ENCODE data around the gene TJAP1. TPM values are rescaled to one million over a fixed set of nuclear protein-coding genes. Genes with fewer than 3 reads are reported as not detected.
"Not testable (repeated sequence)": the region's sequence is repeated elsewhere in the genome, so short reads cannot be mapped to it uniquely, and the experiment has no call there.

TJAP1 gene
- total RNA-seq, 4 donors from 2014 or later: 21.4 to 58.6 (median 45.7) TPM

GRCh38 chr6:43524483-43524961 lies 47.2 kb downstream of the TJAP1 start:
- Histone ChIP-seq H3K9me3 (no peaks in the 10 kb centered on the region), H3K4me3 (no peak overlapping the region), H3K36me3 (peaks cover 0 to 97% (median 2%) of the 10 kb centered on the region in 3 donors), H3K4me1 (no peaks in the 10 kb centered on the region), H3K27me3 (no peaks in the 10 kb centered on the region), H3K27ac (no peak overlapping the region)
- TF ChIP-seq POLR2A (IDR thresholded peaks at IDR 0.05) (no peak), CTCF (IDR thresholded peaks at IDR 0.05) (no peak)
- DNase-seq: peak in 1 of 3 donors; percentile 34

- no peak for TF ChIP-seq CTCF (IDR thresholded peaks at IDR 0.05)
- no peak for TF ChIP-seq POLR2A (IDR thresholded peaks at IDR 0.05)
- Histone ChIP-seq H3K4me3 (no peak overlapping the region), H3K27me3 (no peaks in the 10 kb centered on the region), H3K9me3 (no peaks in the 10 kb centered on the region), H3K36me3 (peaks cover 0 to 56% (median 2%) of the 10 kb centered on the region in 3 donors), H3K27ac (no peak overlapping the region), H3K4me1 (no peaks in the 10 kb centered on the region)
- DNase-seq: no peak
Measured at GRCh38 chr6:43532201-43532600, 54.8 kb downstream of the TJAP1 start.

- H3K27ac ChIP-seq, H3K4me1 ChIP-seq, H3K9me3 ChIP-seq, H3K4me3 ChIP-seq, DNase-seq, H3K27me3 ChIP-seq: not testable (repeated sequence)
- peaks cover 0 to 31% (median 0%) of the 10 kb centered on the region in 3 donors for H3K36me3 ChIP-seq
Measured at GRCh38 chr6:43538986-43539385, 61.6 kb downstream of the TJAP1 start.

GRCh38 chr6:43539409-43539808 lies 62.0 kb downstream of the TJAP1 start:
- H3K27me3 ChIP-seq, H3K9me3 ChIP-seq, H3K4me3 ChIP-seq, H3K27ac ChIP-seq, H3K4me1 ChIP-seq, DNase-seq: not testable (repeated sequence)
- H3K36me3 ChIP-seq: peaks cover 0 to 27% (median 0%) of the 10 kb centered on the region in 3 donors

GRCh38 chr6:43540507-43540906 lies 63.1 kb downstream of the TJAP1 start:
- Histone ChIP-seq H3K36me3 (peaks cover 0 to 37% (median 0%) of the 10 kb centered on the region in 3 donors), H3K27me3 (no peaks in the 10 kb centered on the region)
- TF ChIP-seq POLR2A (IDR thresholded peaks at IDR 0.05) (no peak), CTCF (IDR thresholded peaks at IDR 0.05) (no peak)

GRCh38 chr6:43541774-43542471 lies 64.6 kb downstream of the TJAP1 start:
- Histone ChIP-seq H3K27ac (no peak overlapping the region), H3K9me3 (no peaks in the 10 kb centered on the region), H3K27me3 (no peaks in the 10 kb centered on the region), H3K4me3 (no peak overlapping the region), H3K36me3 (peaks cover 0 to 49% (median 0%) of the 10 kb centered on the region in 3 donors), H3K4me1 (no peaks in the 10 kb centered on the region)
- DNase-seq: no peak
- TF ChIP-seq CTCF (IDR thresholded peaks at IDR 0.05) (no peak), POLR2A (IDR thresholded peaks at IDR 0.05) (no peak)

More at GRCh38 chr6:43540507-43540906, 63.1 kb downstream of the TJAP1 start:
- Histone ChIP-seq H3K4me1 (no peaks in the 10 kb centered on the region), H3K9me3 (no peaks in the 10 kb centered on the region), H3K4me3 (no peak overlapping the region), H3K27ac (no peak overlapping the region)
- no peak for DNase-seq

Data from Peyer's patch (tissue), 4 donors.